GM03348 (cell line): ENCODE results near the gene ZNF207.
A peak's percentile ranks its signal among the peaks of the same experiment; 100 is the strongest.
"Not testable (repeated sequence)": the region's sequence is repeated elsewhere in the genome, so short reads cannot be mapped to it uniquely, and the experiment has no call there.

ENCODE experiments used
- DNase-seq: peaks from one replicate; pipeline ENCODE4 v3.0.0; 2012; ENCODE audit warnings: low spot score

Gene ZNF207

GRCh38 chr17:32349854-32350665 lies at the start of gene ZNF207:
TSS of gene ZNF207 (plus strand) at chr17:32350157. CDS start at chr17:32350286, 129 bp downstream.
- DNase-seq: peak; percentile 96

GRCh38 chr17:32302037-32302436 lies 47.9 kb upstream of the ZNF207 start:
- no peak for DNase-seq

- DNase-seq: no peak
Observed at GRCh38 chr17:32302860-32303649, 46.9 kb upstream of the ZNF207 start.

- no peak for DNase-seq
Observed at GRCh38 chr17:32303781-32304288, 46.1 kb upstream of the ZNF207 start.

- DNase-seq: no peak
Observed at GRCh38 chr17:32305049-32305448, 44.9 kb upstream of the ZNF207 start.

GRCh38 chr17:32307658-32308057 lies 42.3 kb upstream of the ZNF207 start:
- no peak for DNase-seq

GRCh38 chr17:32311028-32311536 lies 38.9 kb upstream of the ZNF207 start:
- DNase-seq: no peak

GRCh38 chr17:32314636-32315035 lies 35.3 kb upstream of the ZNF207 start:
- no peak for DNase-seq

GRCh38 chr17:32315171-32315570 lies 34.8 kb upstream of the ZNF207 start:
- DNase-seq: no peak

- DNase-seq: not testable (repeated sequence)
Observed at GRCh38 chr17:32316653-32317052, 33.3 kb upstream of the ZNF207 start.

GRCh38 chr17:32317353-32317752 lies 32.6 kb upstream of the ZNF207 start:
- no peak for DNase-seq

GRCh38 chr17:32318071-32318470 lies 31.9 kb upstream of the ZNF207 start:
- no peak for DNase-seq

- DNase-seq: peak; percentile 90
Observed at GRCh38 chr17:32319548-32319905, 30.4 kb upstream of the ZNF207 start.

- DNase-seq: not testable (repeated sequence)
Observed at GRCh38 chr17:32320080-32320479, 29.9 kb upstream of the ZNF207 start.

- DNase-seq: no peak
Observed at GRCh38 chr17:32320847-32321246, 29.1 kb upstream of the ZNF207 start.

GRCh38 chr17:32323046-32323445 lies 26.9 kb upstream of the ZNF207 start:
- no peak for DNase-seq

GRCh38 chr17:32323811-32324491 lies 26.0 kb upstream of the ZNF207 start:
- DNase-seq: peak; percentile 66

- no peak for DNase-seq
Observed at GRCh38 chr17:32327911-32328310, 22.0 kb upstream of the ZNF207 start.

- no peak for DNase-seq
Observed at GRCh38 chr17:32330147-32330546, 19.8 kb upstream of the ZNF207 start.

GRCh38 chr17:32331243-32332040 lies 18.5 kb upstream of the ZNF207 start:
- no peak for DNase-seq

GRCh38 chr17:32333187-32333586 lies 16.8 kb upstream of the ZNF207 start:
- DNase-seq: no peak
